Measurements from ENCODE around the gene CYP2C8.
"Not testable (repeated sequence)": the region's sequence is repeated elsewhere in the genome, so short reads cannot be mapped to it uniquely, and the experiment has no call there.

CYP2C8 gene

GRCh38 chr10:95069286-95069685 lies at the start of gene CYP2C8:
Gene CYP2C8, minus strand, starts transcription at chr10:95069497. Its CDS starts 95 bp downstream, at chr10:95069402.
- DNase-seq (ENCODE audit: low read depth) = no peak

- DNase-seq (ENCODE audit: low read depth) = no peak
Observed at GRCh38 chr10:95116869-95117269, 47.6 kb upstream of the CYP2C8 start.

- DNase-seq (ENCODE audit: low read depth) = not testable (repeated sequence)
Observed at GRCh38 chr10:95110823-95111222, 41.5 kb upstream of the CYP2C8 start.

- DNase-seq (ENCODE audit: low read depth) = no peak
Observed at GRCh38 chr10:95097805-95098204, 28.5 kb upstream of the CYP2C8 start.

GRCh38 chr10:95096143-95096542 lies 26.8 kb upstream of the CYP2C8 start:
- DNase-seq (ENCODE audit: low read depth) = no peak

- not testable (repeated sequence) for DNase-seq (ENCODE audit: low read depth)
Observed at GRCh38 chr10:95079626-95080025, 10.3 kb upstream of the CYP2C8 start.

DNA sequence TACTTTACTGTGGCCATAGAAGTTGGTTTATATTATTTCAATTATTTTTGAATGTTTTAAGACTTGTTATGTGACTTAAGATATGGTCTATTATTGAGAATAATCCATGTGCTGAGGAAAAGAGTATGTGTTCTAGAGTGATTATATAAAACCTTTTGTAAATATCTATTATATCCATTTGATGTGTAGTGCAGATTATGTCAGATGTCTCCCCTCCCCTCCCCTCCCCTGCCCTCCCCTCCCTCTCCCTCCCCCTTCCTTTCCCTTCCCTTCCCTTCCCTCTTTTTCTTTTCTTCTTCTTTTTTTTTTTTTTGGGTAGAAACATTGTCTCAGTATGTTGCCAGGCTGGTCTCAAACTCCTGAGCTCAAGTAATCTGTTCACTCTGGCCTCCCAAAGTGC lies 8.3 kb upstream of the CYP2C8 start:
- no peak for DNase-seq (ENCODE audit: low read depth)

- DNase-seq (ENCODE audit: low read depth) = no peak
Observed at GRCh38 chr10:95071107-95071660, 1.9 kb upstream of the CYP2C8 start.

GRCh38 chr10:95064125-95064524 lies 5.2 kb downstream of the CYP2C8 start:
- DNase-seq (ENCODE audit: low read depth) = not testable (repeated sequence)

DNA sequence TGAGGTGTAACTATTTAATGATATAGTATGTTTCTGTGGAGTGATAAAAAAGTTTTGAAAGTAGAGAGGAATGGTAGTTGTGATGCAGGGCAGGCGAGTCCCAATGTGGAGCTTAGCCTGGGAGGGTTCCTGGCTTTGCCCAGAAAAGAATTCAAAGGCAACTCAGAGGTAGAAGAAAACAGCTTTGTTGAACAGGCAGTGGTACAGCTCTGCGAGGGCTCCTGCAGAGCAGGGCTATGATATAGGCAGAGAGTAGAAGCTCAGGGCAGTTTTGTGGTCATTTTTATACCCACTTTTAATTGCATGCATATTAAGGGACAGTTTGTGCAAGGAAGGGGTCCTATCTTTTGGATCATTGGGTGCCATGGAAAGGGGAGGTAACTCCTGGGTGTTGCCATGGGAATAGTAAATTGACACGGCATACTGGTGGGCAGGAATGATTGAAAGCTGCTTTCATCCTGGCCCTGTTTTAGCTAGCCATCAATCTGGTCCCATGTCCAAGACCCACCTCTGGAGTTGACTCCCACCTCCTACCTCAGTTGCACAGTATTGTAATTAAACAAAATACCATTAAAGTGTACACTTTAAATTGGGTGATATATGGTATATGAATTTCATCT lies 12.4 kb downstream of the CYP2C8 start:
- DNase-seq (ENCODE audit: low read depth) = no peak

DNA sequence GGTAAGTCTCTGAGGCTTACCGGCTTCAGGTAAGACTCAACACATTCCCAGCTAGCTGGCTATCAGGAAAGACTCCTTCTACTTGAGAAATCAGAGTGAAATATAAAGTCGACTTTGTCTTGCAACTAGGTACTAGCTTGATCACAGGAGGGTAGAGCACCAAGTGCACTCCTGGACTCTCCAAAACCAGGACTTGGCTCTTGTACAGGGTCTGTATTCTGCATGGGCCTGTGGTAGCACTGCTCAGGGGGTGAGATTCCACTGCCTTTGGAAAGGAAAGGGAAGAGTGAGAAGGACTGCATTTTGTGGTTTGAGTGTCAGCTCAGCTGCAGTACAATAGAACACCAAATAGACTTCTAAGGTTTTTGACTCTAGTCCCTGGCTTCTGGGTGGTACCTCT lies 19.4 kb downstream of the CYP2C8 start:
- no peak for DNase-seq (ENCODE audit: low read depth)

DNA sequence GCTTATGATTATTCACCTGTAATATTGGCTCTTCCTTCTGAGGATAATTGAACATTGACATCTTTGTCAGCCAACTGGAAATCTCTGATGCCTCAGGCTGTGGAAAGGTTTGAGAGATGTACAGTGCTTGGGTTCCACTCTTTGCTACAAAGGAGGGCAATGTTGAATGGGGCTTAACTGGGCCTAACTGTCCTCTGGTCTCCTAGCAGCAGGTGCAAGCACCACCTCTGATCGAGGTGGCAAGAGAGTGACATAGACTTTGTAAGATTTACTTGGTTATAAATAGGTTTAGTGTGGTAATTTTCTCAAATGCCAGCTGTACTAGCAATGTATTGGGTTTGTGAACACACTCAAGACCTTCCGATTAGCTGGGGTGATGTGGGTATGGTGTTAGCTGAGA lies 21.1 kb downstream of the CYP2C8 start:
- DNase-seq (ENCODE audit: low read depth) = no peak

DNA sequence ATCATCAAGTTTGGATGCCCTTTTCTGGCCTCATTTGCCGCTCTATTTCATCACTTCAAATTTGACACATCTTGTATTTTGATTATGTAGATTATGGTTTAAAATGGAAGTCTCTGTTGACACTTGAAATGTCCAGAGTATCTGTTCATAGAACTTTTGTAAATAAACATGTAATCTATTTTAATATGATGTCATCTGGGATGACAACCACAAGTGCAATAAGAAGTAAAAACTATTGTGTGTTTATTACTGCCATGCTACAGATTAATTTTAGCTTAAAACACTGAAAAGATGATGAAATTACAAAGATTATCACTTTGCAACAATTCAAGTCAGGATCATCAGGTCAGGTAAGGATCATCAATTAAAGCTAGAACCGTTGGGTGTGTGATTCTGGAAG lies 30.0 kb downstream of the CYP2C8 start:
- no peak for DNase-seq (ENCODE audit: low read depth)

DNA sequence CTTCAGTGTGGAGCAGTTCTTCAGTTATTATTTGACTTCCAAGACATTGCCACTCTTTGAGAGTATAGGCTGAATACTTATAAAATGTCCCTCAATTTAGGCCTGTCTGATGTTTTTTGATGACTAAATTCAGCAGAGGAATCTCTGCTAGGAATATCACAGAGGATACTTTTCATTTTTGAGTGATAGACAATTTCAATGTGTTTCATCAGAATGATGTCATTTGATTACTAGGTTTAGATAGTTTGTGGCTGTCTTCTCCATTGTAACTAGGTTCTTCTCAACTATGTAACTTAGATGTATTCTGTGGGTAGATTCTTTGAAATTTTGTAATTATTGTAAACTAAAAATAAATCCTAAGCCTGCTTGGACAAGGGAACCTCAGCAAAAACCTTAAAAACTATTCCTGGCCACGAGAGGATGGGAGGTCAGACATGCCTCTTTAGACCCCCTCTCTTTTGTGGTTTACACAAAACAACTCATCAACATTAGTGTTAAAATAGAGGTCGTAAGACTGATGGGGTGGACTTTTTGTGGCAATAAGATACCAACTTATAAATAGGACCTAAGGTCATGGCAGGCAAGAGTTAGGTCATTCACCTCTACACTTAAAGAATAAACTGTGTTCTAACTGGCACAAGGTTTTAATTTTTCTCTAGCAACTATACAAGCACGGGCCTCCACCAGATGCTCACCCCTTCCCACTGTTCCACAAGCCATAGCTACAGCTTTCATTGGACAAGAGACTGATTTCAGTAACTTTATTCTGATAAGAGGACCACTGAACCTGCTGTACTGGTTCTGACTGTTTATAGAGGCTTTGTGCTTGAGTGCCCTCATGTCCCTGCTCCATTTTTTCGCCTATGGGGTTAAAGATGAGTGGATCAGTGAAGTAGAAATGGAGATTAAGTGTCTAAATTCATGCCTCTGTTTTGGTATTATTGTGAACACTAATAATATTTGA lies 33.7 kb downstream of the CYP2C8 start:
- no peak for DNase-seq (ENCODE audit: low read depth)

DNA sequence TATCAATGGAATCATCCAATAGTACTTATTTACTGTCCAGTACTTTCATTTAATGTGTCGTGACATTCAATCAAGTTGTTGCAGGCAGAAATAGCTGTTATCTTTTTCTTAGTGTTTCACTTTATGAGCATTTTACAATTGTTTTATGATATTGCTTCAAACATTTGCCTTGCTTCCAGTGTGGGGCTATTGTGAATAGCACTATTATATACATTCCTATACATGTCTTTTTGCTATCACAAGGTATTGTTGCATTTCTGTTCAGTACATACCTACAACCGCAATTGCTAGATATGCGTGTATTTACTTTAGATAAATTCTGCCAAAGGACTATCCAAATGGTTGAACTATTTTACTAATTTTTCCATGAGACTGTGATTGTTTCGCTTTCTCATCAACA lies 34.9 kb downstream of the CYP2C8 start:
- no peak for DNase-seq (ENCODE audit: low read depth)

DNA sequence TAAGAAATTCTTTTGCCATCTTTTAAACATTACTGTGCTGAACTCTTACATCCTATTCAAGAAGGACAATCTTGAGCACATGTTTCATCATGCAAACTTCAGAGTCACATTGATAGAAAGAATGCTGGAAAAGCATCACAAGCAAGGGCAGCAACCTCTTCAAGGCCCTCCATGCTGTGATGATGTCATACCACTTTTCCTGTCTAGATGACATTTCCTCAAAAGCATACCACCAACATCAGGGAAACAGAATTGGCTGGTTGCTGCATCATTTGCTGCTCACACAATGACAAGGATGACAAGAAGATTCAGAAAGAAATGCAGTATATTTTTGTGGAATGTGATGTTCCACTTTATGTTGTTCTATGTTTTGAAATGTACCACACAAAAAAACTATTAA lies 37.6 kb downstream of the CYP2C8 start:
- DNase-seq (ENCODE audit: low read depth) = no peak

DNA sequence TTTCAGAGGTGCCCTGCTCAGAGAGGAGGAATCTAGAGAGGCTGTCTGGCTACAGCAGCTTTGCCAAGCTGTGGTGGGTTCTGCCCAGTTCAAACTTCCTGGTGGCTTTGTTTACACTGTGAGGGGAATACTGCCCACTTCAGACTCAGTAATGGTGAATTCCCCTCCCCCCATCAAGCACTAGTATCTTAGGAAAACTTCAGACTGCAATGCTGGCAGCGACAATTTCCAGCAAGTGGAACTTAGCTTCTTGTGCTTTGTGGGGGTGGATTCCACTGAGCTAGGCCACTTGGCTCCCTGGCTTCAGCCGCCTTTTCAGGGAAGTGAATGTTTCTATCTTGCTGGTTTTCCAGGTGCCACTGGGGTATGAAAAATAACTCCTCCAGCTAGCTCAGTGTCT lies 42.8 kb downstream of the CYP2C8 start:
- no peak for DNase-seq (ENCODE audit: low read depth)

DNA sequence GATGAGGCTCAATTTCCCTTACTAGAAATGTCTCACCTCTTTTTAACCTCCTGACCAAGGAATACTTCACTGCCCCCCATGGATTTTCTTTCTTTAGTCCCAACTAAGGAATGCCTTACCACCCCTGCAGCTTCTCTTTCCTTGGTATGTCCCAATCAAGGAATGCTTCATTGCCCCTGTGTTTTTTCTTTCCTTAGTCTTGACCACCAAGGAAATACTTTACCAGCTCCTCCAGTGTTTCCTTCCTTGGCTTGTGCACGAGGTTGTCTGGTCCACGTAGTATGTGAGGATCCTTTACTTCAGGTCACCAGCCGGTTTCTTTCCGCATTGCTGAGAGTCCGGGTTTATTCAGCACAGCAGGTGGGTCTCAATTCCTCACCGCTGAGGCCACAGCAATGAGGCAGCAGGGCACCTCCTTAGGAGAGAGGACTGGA lies 71.5 kb downstream of the CYP2C8 start:
- no peak for DNase-seq (ENCODE audit: low read depth)

- no peak for DNase-seq (ENCODE audit: low read depth)
Observed at GRCh38 chr10:94992811-94993210, 76.5 kb downstream of the CYP2C8 start.

DNA sequence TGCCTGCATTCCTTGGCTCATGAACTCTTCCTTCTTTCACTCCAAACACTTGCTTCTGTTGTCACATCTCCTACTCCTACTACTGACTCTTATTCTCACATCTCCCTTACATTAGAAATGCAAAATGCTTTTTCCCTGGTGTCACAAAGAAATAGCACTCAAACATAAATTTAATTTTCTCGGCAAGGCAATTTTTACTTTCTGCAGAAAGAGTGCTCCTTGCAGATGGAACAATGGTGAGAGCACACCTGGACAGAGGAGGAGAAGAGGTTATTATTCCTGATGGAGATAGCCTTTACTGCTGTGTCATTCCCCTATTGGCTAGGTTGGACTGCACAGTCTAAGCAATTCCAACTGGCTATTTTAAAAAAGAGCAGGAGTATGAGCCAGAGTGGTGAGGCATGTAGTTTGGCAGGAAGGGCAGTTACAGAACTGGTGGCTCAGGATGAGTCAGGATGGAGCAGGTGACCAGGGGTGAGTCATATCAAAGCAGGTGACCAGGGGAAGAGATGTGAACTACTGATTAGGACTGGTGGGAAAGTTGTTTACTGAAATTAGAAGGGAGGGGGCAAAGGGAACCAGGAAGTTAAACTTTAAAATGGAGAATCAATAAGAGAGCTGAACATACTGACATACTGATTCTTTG lies 77.9 kb downstream of the CYP2C8 start:
- DNase-seq (ENCODE audit: low read depth) = no peak

- DNase-seq (ENCODE audit: low read depth) = no peak
Observed at GRCh38 chr10:94989192-94989591, 80.1 kb downstream of the CYP2C8 start.
